PC-3 (cell line): ENCODE results near the gene VAV3. TPM values are rescaled to one million over a fixed set of nuclear protein-coding genes. Genes with fewer than 3 reads are reported as not detected.
A peak's percentile ranks its signal among the peaks of the same experiment; 100 is the strongest.

Experiments
- ATAC-seq: fragments of 200-7000 bp; cut with Tn5 transposase; 2 replicates; pipeline ENCODE4 v1.9.1; 2020; ENCODE audit warnings: mild to moderate bottlenecking, moderate library complexity
- BruUV-seq: library from RNA; stranded (reverse); fragments of 400-500 nt; replicated peaks from 2 replicates; lab custom pipeline; 2021; lab: Mats Ljungman, UMichigan
- CTCF ChIA-PET: fragments of 300-600 bp; sonication (Branson Sonifier 250); formaldehyde crosslinking; loops from one replicate; lab custom pipeline; 2022; ENCODE audit warnings: antibody characterized with exemption; lab: Charles Lee
- POLR2A ChIA-PET: fragments of 300-600 bp; sonication (Branson Sonifier 250); formaldehyde crosslinking; loops from one replicate; lab custom pipeline; 2022; ENCODE audit warnings: antibody characterized with exemption; ENCODE audit not compliant: unreplicated experiment; lab: Charles Lee
- DNase-seq: peaks from one replicate; pipeline ENCODE4 v3.0.0-alpha.2; 2015
- H2AFZ ChIP-seq: fragments of 300-600 bp; sonication (generic); 2 replicates; pipeline ENCODE4 v1.6.0; 2016; ENCODE audit warnings: antibody characterized with exemption, low read length
- H3F3A ChIP-seq: fragments of 300-600 bp; sonication (generic); one replicate; pipeline ENCODE4 v1.6.0; 2017; ENCODE audit warnings: antibody characterized with exemption, low read length, control low read depth, mild to moderate bottlenecking; ENCODE audit not compliant: unreplicated experiment
- H3K27ac ChIP-seq: fragments of 300-600 bp; sonication (generic); 2 replicates; pipeline ENCODE4 v1.5.1; 2016; ENCODE audit warnings: mild to moderate bottlenecking, low read length
- H3K27me3 ChIP-seq: fragments of 300-600 bp; sonication (generic); 2 replicates; pipeline ENCODE4 v1.6.1; 2016; ENCODE audit warnings: low read length, mixed read lengths
- H3K36me3 ChIP-seq: fragments of 300-600 bp; sonication (generic); 2 replicates; pipeline ENCODE4 v1.6.1; 2016; ENCODE audit warnings: low read depth, mixed run types, low read length, mixed read lengths
- H3K4me1 ChIP-seq: fragments of 300-600 bp; sonication (generic); 2 replicates; pipeline ENCODE4 v1.5.1; 2016; ENCODE audit warnings: low read length; ENCODE audit not compliant: insufficient read depth
- H3K4me2 ChIP-seq: fragments of 300-600 bp; sonication (generic); 2 replicates; pipeline ENCODE4 v1.6.0; 2016; ENCODE audit warnings: low read length
- H3K4me3 ChIP-seq: fragments of 300-600 bp; sonication (generic); 2 replicates; pipeline ENCODE4 v1.5.1; 2016; ENCODE audit warnings: mild to moderate bottlenecking, low read length, mixed read lengths
- H3K79me2 ChIP-seq: fragments of 300-600 bp; sonication (generic); 2 replicates; pipeline ENCODE4 v1.6.1; 2017; ENCODE audit warnings: low read length, mixed read lengths
- H3K9ac ChIP-seq: fragments of 300-600 bp; sonication (generic); 2 replicates; pipeline ENCODE4 v1.6.0; 2016; ENCODE audit warnings: mild to moderate bottlenecking, low read length
- H3K9me2 ChIP-seq: fragments of 300-600 bp; sonication (generic); replicated peaks from 2 replicates; pipeline ENCODE4 v1.6.1; 2016; ENCODE audit warnings: mixed run types, low read length, mixed read lengths
- H3K9me3 ChIP-seq: fragments of 300-600 bp; sonication (generic); 2 replicates; pipeline ENCODE4 v1.6.1; 2016; ENCODE audit warnings: low read length, mixed read lengths
- H4K20me1 ChIP-seq: fragments of 300-600 bp; sonication (generic); 2 replicates; pipeline ENCODE4 v1.6.1; 2016; ENCODE audit warnings: low read length, mixed read lengths
- CTCF ChIP-seq: fragments of 300-600 bp; sonication (generic); conservative IDR thresholded peaks from 2 replicates; pipeline ENCODE4 v1.5.1; 2017; ENCODE audit warnings: antibody characterized with exemption, low read depth, mild to moderate bottlenecking, low read length
- EZH2 ChIP-seq: fragments of 300-600 bp; sonication (generic); IDR thresholded peaks from one replicate; pipeline ENCODE4 v1.6.1; 2017; ENCODE audit warnings: antibody characterized with exemption, mild to moderate bottlenecking, low read length; ENCODE audit not compliant: unreplicated experiment
- EZH2phosphoT487 ChIP-seq: fragments of 300-600 bp; sonication (generic); IDR thresholded peaks from 2 replicates; pipeline ENCODE4 v1.6.1; 2018; ENCODE audit warnings: mild to moderate bottlenecking, antibody characterized with exemption, low read length, borderline replicate concordance
- intact Hi-C: fragments of 100-400 bp; cut with micrococcal nuclease; formaldehyde crosslinking; loops from 2 replicates; pipeline ENCODE4 v1.9.0; 2023
- total RNA-seq: library from RNA; depleted of rRNA; stranded (reverse); fragments of >200 nt; gene quantifications from 2 replicates; pipeline ENCODE4 v1.2.3, GENCODE V29; 2014

Gene VAV3
- total RNA-seq, 1 experiment from 2014 or later: 0.73 TPM

DNA sequence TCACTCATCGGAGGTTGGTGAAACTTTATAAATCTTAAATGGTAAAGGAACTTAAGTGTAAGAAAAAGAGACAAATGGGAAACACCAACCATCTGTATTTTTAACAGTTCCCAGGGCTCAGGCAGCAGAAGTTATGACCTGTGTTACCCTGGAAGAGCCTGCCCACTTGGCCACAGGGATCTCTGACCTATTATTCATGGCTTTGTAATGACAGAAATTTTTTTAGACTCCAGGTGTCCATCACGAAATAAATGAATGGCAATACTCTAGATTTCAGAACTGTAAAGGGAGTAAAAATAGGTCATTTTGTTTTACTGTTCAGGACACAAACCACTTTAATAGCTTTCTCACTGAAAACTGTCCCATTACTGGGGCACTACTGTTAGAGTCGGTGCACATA, 389.8 kb downstream of the VAV3 start:
- no peak for TF ChIP-seq EZH2
- TF ChIP-seq CTCF: no peak
- no peak overlapping the region for H2AFZ ChIP-seq
- no peak overlapping the region for H3K9ac ChIP-seq
- no peaks in the 10 kb centered on the region for H3K9me3 ChIP-seq
- H3K27ac ChIP-seq: no peak overlapping the region
- no peaks in the 10 kb centered on the region for H3K36me3 ChIP-seq
- DNase-seq (peak; percentile 40), ATAC-seq (no peak)
- no TSS peak for BruUV-seq
- no peak overlapping the region for H3K4me3 ChIP-seq
- no peaks in the 10 kb centered on the region for H3K9me2 ChIP-seq
- peaks cover 36% of the 10 kb centered on the region for H3K4me1 ChIP-seq
- H3K27me3 ChIP-seq: no peaks in the 10 kb centered on the region
- no peaks in the 10 kb centered on the region for H3F3A ChIP-seq
- H4K20me1 ChIP-seq: no peaks in the 10 kb centered on the region
- peak overlapping the region; percentile 10 for H3K4me2 ChIP-seq
- intact Hi-C loops: no loop called here
- H3K79me2 ChIP-seq: no peaks in the 10 kb centered on the region
- CTCF ChIA-PET: no interaction called here
- POLR2A ChIA-PET: no interaction called here

DNA sequence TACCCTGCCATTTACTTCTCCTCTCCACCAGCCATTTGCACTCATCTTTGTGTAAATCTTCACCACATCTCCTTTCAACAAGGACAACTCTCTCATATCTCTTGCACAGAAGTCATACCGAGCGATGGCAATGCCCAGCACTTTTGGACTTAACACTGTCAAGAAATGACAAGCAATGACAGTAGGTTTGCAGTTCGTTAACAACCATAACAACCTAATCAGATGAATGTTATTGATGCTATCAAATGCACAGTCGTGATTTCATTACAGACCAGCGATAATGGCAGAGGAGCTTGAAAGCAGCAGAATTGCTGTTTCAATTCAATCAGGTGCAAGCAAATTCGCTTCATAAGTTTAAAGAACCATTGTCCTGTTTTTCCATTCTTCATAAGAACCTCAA, 390.9 kb downstream of the VAV3 start:
- no peak overlapping the region for H3K4me2 ChIP-seq
- no peaks in the 10 kb centered on the region for H3K9me2 ChIP-seq
- H2AFZ ChIP-seq: no peak overlapping the region
- no peaks in the 10 kb centered on the region for H3K9me3 ChIP-seq
- H3K36me3 ChIP-seq: no peaks in the 10 kb centered on the region
- no TSS peak for BruUV-seq
- H3F3A ChIP-seq: no peaks in the 10 kb centered on the region
- POLR2A ChIA-PET: no interaction called here
- H3K27me3 ChIP-seq: no peaks in the 10 kb centered on the region
- no peaks in the 10 kb centered on the region for H4K20me1 ChIP-seq
- peaks cover 36% of the 10 kb centered on the region for H3K4me1 ChIP-seq
- no peaks in the 10 kb centered on the region for H3K79me2 ChIP-seq
- H3K4me3 ChIP-seq: no peak overlapping the region
- CTCF ChIA-PET: no interaction called here
- H3K27ac ChIP-seq: no peak overlapping the region
- no peak for DNase-seq
- no peak for ATAC-seq
- TF ChIP-seq CTCF (no peak), EZH2phosphoT487 (no peak), EZH2 (no peak)
- H3K9ac ChIP-seq: no peak overlapping the region
- intact Hi-C loops: loop anchor here (5.0 kb wide), 1 partner anchor 42 kb away; no protein-coding TSS in a partner anchor

GRCh38 chr1:107572674-107573211, 392.2 kb downstream of the VAV3 start:
- ATAC-seq: peak; percentile 98
- Histone ChIP-seq H3K79me2 (no peaks in the 10 kb centered on the region), H3K4me3 (peak overlapping the region; percentile 16; the same call in 1 of the 2 replicates), H3K27ac (peak overlapping the region; percentile 67), H3K4me1 (peaks cover 36% of the 10 kb centered on the region), H3K27me3 (no peaks in the 10 kb centered on the region), H3K9me3 (no peaks in the 10 kb centered on the region), H4K20me1 (no peaks in the 10 kb centered on the region), H3K36me3 (no peaks in the 10 kb centered on the region), H3K9ac (no peak overlapping the region), H2AFZ (no peak overlapping the region), H3F3A (no peaks in the 10 kb centered on the region), H3K4me2 (peak overlapping the region; percentile 70), H3K9me2 (no peaks in the 10 kb centered on the region)
- no TSS peak for BruUV-seq
- no peak for TF ChIP-seq CTCF
- TF ChIP-seq EZH2phosphoT487: no peak
- no peak for TF ChIP-seq EZH2
- CTCF ChIA-PET: interaction anchor here (1.4 kb wide), 1 partner anchor 37 kb away, joined by 4 read pairs; no protein-coding TSS in a partner anchor
- POLR2A ChIA-PET: interaction anchor here (0.7 kb wide), 1 partner anchor 52 kb away, joined by 3 read pairs; no protein-coding TSS in a partner anchor
- intact Hi-C loops: loop anchor here (1.0 to 5.0 kb wide), 4 partner anchors 20 to 110 kb away; no protein-coding TSS in a partner anchor
- peak; percentile 92 for DNase-seq
